HEK293 (cell line): ENCODE data around the gene RAB7A.

Experiments
- CTCF ChIA-PET: fragments of 350-600 bp; formaldehyde crosslinking; extraction: SDS; loops from one replicate; lab custom pipeline; 2021; ENCODE audit warnings: antibody characterized with exemption; lab: Yijun Ruan, JAX
- POLR2A ChIA-PET: fragments of 300-600 bp; formaldehyde crosslinking; extraction: SDS; loops from one replicate; lab custom pipeline; 2020; ENCODE audit warnings: antibody characterized with exemption, inconsistent platforms; lab: Yijun Ruan, JAX
- H3K27ac ChIP-seq: fragments of 200-500 bp; sonication (Bioruptor generic); 2 replicates; pipeline ENCODE4 v1.5.1; 2014; ENCODE audit warnings: low read depth, low read length, control low read depth, inconsistent platforms; ENCODE audit errors: extremely low read depth
- H3K36me3 ChIP-seq, 2 experiments: fragments of 200-500 bp in 1 of 2; sonication (Bioruptor generic) in 1 of 2; 1 replicate in 1 of 2; 2 replicates in 1 of 2; pipeline ENCODE4 v1.5.1; 2014 to 2017; ENCODE audit warnings: inconsistent platforms in 2 of 2, low read length in 2 of 2; ENCODE audit not compliant: control insufficient read depth in 2 of 2, insufficient read depth in 1 of 2
- H3K4me1 ChIP-seq: fragments of 200-500 bp; sonication (Bioruptor generic); 2 replicates; pipeline ENCODE4 v1.5.1; 2014; ENCODE audit warnings: mild to moderate bottlenecking, low read length, inconsistent platforms; ENCODE audit not compliant: control insufficient read depth, insufficient read depth
- H3K4me3 ChIP-seq: 2 replicates; pipeline ENCODE4 v1.5.1; 2011; ENCODE audit warnings: low read depth, mild to moderate bottlenecking, control low read depth, low read length, moderate library complexity
- H3K9me3 ChIP-seq: fragments of 200-500 bp; sonication (Bioruptor generic); 2 replicates; pipeline ENCODE4 v1.5.1; 2014; ENCODE audit warnings: low read depth, low read length, inconsistent platforms; ENCODE audit not compliant: control insufficient read depth, insufficient read depth
- AEBP2 ChIP-seq: fragments of 450-650 bp; formaldehyde crosslinking; IDR thresholded peaks from 2 replicates; pipeline ENCODE4 v1.5.1; 2016; ENCODE audit warnings: missing biosample characterization, missing genetic modification characterization, borderline replicate concordance
- ELK4 ChIP-seq: IDR thresholded peaks from 2 replicates; pipeline ENCODE4 v1.6.1; 2011; ENCODE audit warnings: mild to moderate bottlenecking, low read depth, low read length, borderline replicate concordance
- GFI1B ChIP-seq: fragments of 450-650 bp; formaldehyde crosslinking; IDR thresholded peaks from 2 replicates; pipeline ENCODE4 v1.5.1; 2016; ENCODE audit warnings: missing biosample characterization, missing genetic modification characterization
- ZBTB20 ChIP-seq: fragments of 450-650 bp; formaldehyde crosslinking; IDR thresholded peaks from 2 replicates; pipeline ENCODE4 v1.5.1; 2016; ENCODE audit warnings: missing biosample characterization, missing genetic modification characterization
- ZBTB21 ChIP-seq: fragments of 450-650 bp; formaldehyde crosslinking; IDR thresholded peaks from 2 replicates; pipeline ENCODE4 v1.5.1; 2017; ENCODE audit warnings: missing biosample characterization, missing genetic modification characterization
- ZBTB49 ChIP-seq: fragments of 450-650 bp; formaldehyde crosslinking; IDR thresholded peaks from 2 replicates; pipeline ENCODE4 v1.5.1; 2016; ENCODE audit warnings: missing biosample characterization, missing genetic modification characterization, low read depth
- ZNF140 ChIP-seq: fragments of 450-650 bp; formaldehyde crosslinking; IDR thresholded peaks from 2 replicates; pipeline ENCODE4 v1.5.1; 2016; ENCODE audit warnings: missing biosample characterization, missing genetic modification characterization
- ZNF221 ChIP-seq: fragments of 450-650 bp; formaldehyde crosslinking; IDR thresholded peaks from 2 replicates; pipeline ENCODE4 v1.5.1; 2017; ENCODE audit warnings: missing biosample characterization, missing genetic modification characterization, borderline replicate concordance
- ZNF223 ChIP-seq: fragments of 450-650 bp; formaldehyde crosslinking; IDR thresholded peaks from 2 replicates; pipeline ENCODE4 v1.5.1; 2016; ENCODE audit warnings: missing biosample characterization, missing genetic modification characterization
- ZNF266 ChIP-seq: fragments of 450-650 bp; formaldehyde crosslinking; IDR thresholded peaks from 2 replicates; pipeline ENCODE4 v1.5.1; 2016; ENCODE audit warnings: missing biosample characterization, missing genetic modification characterization, low read depth
- ZNF274 ChIP-seq, 2 experiments: fragments of 200-500 bp in 1 of 2; fragments of 450-650 bp in 1 of 2; sonication (Bioruptor generic) in 1 of 2; formaldehyde crosslinking in 1 of 2; IDR thresholded peaks; 2 replicates each; pipeline versions ENCODE4 v1.5.1 to v1.6.1; 2014 to 2016; ENCODE audit warnings: borderline replicate concordance in 1 of 2, inconsistent platforms in 1 of 2, low read length in 1 of 2, missing biosample characterization in 1 of 2, missing genetic modification characterization in 1 of 2
- ZNF280D ChIP-seq: fragments of 450-650 bp; formaldehyde crosslinking; IDR thresholded peaks from 2 replicates; pipeline ENCODE4 v1.5.1; 2016; ENCODE audit warnings: missing biosample characterization, missing genetic modification characterization
- ZNF311 ChIP-seq: fragments of 450-650 bp; formaldehyde crosslinking; IDR thresholded peaks from 2 replicates; pipeline ENCODE4 v1.5.1; 2017; ENCODE audit warnings: missing biosample characterization, missing genetic modification characterization, borderline replicate concordance
- ZNF394 ChIP-seq: fragments of 450-650 bp; formaldehyde crosslinking; IDR thresholded peaks from 2 replicates; pipeline ENCODE4 v1.5.1; 2016; ENCODE audit warnings: missing biosample characterization, missing genetic modification characterization, mild to moderate bottlenecking, moderate library complexity, borderline replicate concordance
- ZNF585B ChIP-seq: fragments of 450-650 bp; formaldehyde crosslinking; IDR thresholded peaks from 2 replicates; pipeline ENCODE4 v1.5.1; 2016; ENCODE audit warnings: missing biosample characterization, missing genetic modification characterization
- ZNF785 ChIP-seq: fragments of 450-650 bp; formaldehyde crosslinking; IDR thresholded peaks from 2 replicates; pipeline ENCODE4 v1.5.1; 2016; ENCODE audit warnings: missing biosample characterization, missing genetic modification characterization
- ZNF792 ChIP-seq: fragments of 450-650 bp; formaldehyde crosslinking; IDR thresholded peaks from 2 replicates; pipeline ENCODE4 v1.5.1; 2016; ENCODE audit warnings: missing biosample characterization, missing genetic modification characterization
- ZNF837 ChIP-seq: fragments of 450-650 bp; formaldehyde crosslinking; IDR thresholded peaks from 2 replicates; pipeline ENCODE4 v1.5.1; 2016; ENCODE audit warnings: missing biosample characterization, missing genetic modification characterization

RAB7A gene

GRCh38 chr3:128801779-128802380, 75.9 kb downstream of the RAB7A start (continued):
- TF ChIP-seq ZNF280D (tag by site-specific recombination) (no peak), AEBP2 (no peak), ZNF585B (tag by site-specific recombination) (no peak), ZBTB20 (tag by site-specific recombination) (no peak), ZBTB49 (tag by site-specific recombination) (no peak), ZBTB21 (tag by site-specific recombination) (no peak), ZNF140 (tag by site-specific recombination) (no peak), ZNF223 (tag by site-specific recombination) (no peak), ZNF792 (tag by site-specific recombination) (no peak), ZNF311 (tag by site-specific recombination) (no peak)

GRCh38 chr3:128803307-128803706, 77.3 kb downstream of the RAB7A start:
- CTCF ChIA-PET = interaction anchor here (0.7 kb wide), 1 partner anchor 301 kb away, joined by 3 read pairs; no protein-coding TSS in a partner anchor
- Histone ChIP-seq H3K27ac (no peak overlapping the region), H3K4me3 (no peak overlapping the region), H3K9me3 (no peaks in the 10 kb centered on the region), H3K4me1 (no peaks in the 10 kb centered on the region), H3K36me3 (peaks cover 8 to 65% of the 10 kb centered on the region in 2 experiments)
- TF ChIP-seq AEBP2 = no peak
- no peak for TF ChIP-seq ZNF266 (tag by site-specific recombination)
- TF ChIP-seq ZNF274 (IDR thresholded peaks at IDR 0.05; ENCODE audit: low read length) = no peak
- TF ChIP-seq ZNF274 (tag by site-specific recombination; IDR thresholded peaks at IDR 0.05; ENCODE audit: borderline replicate concordance) = no peak
- no peak for TF ChIP-seq ZNF221
- no peak for TF ChIP-seq GFI1B (tag by site-specific recombination)
- no peak for TF ChIP-seq ZNF837 (tag by site-specific recombination)
- TF ChIP-seq ELK4 = no peak
- no peak for TF ChIP-seq ZNF785 (tag by site-specific recombination)
- no peak for TF ChIP-seq ZNF394 (tag by site-specific recombination)
- POLR2A ChIA-PET = no interaction called here
